Measurements from ENCODE around the gene PRDM1. TPM values are rescaled to one million over a fixed set of nuclear protein-coding genes. Genes with fewer than 3 reads are reported as not detected.

The PRDM1 gene
- total RNA-seq, 1 donor, result 2.5 TPM

DNA sequence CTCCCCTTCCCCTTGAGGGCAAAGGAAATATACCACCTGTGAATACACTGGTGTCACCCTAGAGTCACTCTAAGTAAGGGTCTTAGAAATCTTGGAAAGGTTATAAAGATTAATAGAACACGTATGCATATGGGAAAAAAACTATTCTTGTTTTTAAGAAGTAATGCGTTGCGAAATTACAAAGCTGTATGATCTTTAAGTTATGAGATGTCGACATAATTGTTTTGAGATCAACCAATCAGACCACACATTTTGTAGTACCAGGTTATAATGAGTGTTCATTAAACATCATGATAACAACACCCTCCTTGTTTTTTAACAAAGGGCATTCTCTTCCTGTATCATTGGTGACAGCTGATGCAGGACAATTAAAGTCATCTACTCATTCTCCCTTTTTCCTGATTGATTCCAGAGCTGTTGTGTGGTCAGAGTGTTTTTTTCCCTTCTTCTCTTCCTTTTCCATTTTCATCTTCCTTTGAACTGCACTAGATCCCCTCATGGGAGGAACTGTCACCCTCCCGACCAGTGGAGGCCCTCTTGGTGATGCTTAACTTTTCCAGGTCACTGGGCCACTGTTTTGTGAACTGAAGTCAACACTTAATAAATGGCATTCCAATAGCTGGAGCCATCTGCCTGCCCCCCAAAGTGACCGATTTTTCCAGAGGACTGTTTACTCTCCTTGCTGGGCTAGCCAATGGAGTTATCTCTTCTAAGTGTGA is 37.0 kb downstream of the PRDM1 start:
- DNase-seq (ENCODE audit: insufficient read length, low spot score, missing footprints), result no peak
- Histone ChIP-seq H3K4me1 (ENCODE audit: insufficient read depth, low read length) (no peaks in the 10 kb centered on the region), H3K9me3 (ENCODE audit: low read depth, low read length) (no peaks in the 10 kb centered on the region), H2AFZ (ENCODE audit: low read length) (no peak overlapping the region), H3K79me2 (ENCODE audit: insufficient read depth, low read length) (no peaks in the 10 kb centered on the region), H3K36me3 (ENCODE audit: insufficient read depth, low read length) (no peaks in the 10 kb centered on the region), H3K27me3 (ENCODE audit: insufficient read depth, low read length) (no peaks in the 10 kb centered on the region), H3K4me3 (ENCODE audit: insufficient read depth, low read length) (no peak overlapping the region), H3K27ac (ENCODE audit: low read depth, low read length) (no peak overlapping the region), H4K20me1 (ENCODE audit: insufficient read depth, low read length) (no peaks in the 10 kb centered on the region), H3K4me2 (ENCODE audit: insufficient read depth, low read length) (no peak overlapping the region)
- TF ChIP-seq, protein P1, sequence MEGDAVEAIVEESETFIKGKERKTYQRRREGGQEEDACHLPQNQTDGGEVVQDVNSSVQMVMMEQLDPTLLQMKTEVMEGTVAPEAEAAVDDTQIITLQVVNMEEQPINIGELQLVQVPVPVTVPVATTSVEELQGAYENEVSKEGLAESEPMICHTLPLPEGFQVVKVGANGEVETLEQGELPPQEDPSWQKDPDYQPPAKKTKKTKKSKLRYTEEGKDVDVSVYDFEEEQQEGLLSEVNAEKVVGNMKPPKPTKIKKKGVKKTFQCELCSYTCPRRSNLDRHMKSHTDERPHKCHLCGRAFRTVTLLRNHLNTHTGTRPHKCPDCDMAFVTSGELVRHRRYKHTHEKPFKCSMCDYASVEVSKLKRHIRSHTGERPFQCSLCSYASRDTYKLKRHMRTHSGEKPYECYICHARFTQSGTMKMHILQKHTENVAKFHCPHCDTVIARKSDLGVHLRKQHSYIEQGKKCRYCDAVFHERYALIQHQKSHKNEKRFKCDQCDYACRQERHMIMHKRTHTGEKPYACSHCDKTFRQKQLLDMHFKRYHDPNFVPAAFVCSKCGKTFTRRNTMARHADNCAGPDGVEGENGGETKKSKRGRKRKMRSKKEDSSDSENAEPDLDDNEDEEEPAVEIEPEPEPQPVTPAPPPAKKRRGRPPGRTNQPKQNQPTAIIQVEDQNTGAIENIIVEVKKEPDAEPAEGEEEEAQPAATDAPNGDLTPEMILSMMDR (IDR thresholded peaks at IDR 0.05; ENCODE audit: extremely low read depth, low read depth, low read length), result no peak

DNA sequence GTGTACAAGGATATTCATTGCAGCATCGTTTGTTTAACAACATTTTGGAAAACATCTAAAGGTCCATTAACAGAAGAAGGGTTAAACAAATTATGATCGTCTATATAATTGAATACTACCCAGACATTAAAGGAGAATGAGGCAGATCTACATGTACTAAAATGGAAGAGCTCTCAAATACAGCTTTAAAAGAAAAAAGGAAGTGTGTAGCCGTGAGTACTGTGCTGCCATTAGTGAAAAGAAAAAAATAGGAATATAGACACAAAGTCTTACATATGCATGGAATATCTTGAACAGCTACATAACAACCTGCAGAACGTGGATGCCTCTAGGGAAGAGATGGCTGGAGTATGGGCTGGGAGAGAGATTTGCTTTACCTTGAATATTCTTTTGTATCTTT is 37.9 kb downstream of the PRDM1 start:
- Histone ChIP-seq H3K79me2 (ENCODE audit: insufficient read depth, low read length) (no peaks in the 10 kb centered on the region), H3K4me3 (ENCODE audit: insufficient read depth, low read length) (no peak overlapping the region), H3K4me1 (ENCODE audit: insufficient read depth, low read length) (peaks cover 3% of the 10 kb centered on the region), H3K4me2 (ENCODE audit: insufficient read depth, low read length) (no peak overlapping the region), H3K27me3 (ENCODE audit: insufficient read depth, low read length) (no peaks in the 10 kb centered on the region), H4K20me1 (ENCODE audit: insufficient read depth, low read length) (no peaks in the 10 kb centered on the region), H2AFZ (ENCODE audit: low read length) (no peak overlapping the region), H3K27ac (ENCODE audit: low read depth, low read length) (no peak overlapping the region), H3K36me3 (ENCODE audit: insufficient read depth, low read length) (no peaks in the 10 kb centered on the region), H3K9me3 (ENCODE audit: low read depth, low read length) (no peaks in the 10 kb centered on the region)
- TF ChIP-seq, protein P1 (IDR thresholded peaks at IDR 0.05; ENCODE audit: extremely low read depth, low read depth, low read length), result no peak
- DNase-seq (ENCODE audit: insufficient read length, low spot score, missing footprints), result no peak

DNA sequence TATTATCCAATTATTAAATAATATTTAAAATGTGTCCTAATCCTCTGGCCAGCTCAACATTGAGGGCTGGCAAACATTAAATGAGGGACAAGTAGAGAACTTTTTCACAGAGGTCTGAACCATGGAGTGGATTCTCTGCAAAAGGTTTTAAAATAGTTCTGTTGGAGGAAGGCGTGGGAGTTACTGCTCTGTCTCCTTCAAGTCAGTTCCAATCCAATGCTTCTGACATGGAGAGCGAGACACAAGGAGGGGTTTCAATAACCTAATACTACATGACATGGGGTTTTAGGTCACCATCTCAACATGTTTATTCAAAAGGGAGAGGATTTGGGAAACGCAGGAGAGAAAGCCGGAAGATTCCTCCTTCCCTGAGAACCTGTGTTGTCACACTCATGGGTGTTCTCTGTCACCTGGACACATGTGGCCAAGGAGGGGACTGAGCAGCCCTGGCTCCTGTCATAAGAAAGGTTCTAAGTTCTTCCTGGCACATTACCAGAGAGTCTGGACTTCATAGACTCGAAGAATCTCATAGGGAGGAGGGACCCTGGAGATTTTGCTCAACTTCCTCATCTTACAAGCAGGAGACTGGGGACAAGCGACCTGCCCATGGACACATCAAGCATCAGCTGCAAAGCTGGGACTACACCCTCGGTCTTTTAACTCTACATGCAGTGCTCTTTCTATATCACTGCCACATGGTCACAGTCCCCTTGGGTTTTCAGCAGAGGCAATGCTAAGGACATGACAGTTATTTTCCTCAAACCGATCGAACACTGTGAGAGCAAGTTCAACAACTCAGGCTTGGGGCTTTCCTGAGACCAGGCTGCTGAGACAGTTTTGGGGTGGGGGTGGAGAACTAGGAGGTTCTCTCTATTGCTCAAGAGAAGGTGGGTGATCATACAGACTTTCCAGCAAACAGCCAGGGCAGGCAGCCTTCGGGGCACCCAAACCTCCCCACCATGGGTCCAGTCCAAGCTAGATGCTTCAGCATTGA is 38.6 kb downstream of the PRDM1 start:
- no peak overlapping the region for H3K4me2 ChIP-seq (ENCODE audit: insufficient read depth, low read length)
- no peaks in the 10 kb centered on the region for H3K9me3 ChIP-seq (ENCODE audit: low read depth, low read length)
- H2AFZ ChIP-seq (ENCODE audit: low read length), result no peak overlapping the region
- peaks cover 9% of the 10 kb centered on the region for H3K4me1 ChIP-seq (ENCODE audit: insufficient read depth, low read length)
- no peak overlapping the region for H3K4me3 ChIP-seq (ENCODE audit: insufficient read depth, low read length)
- no peaks in the 10 kb centered on the region for H3K79me2 ChIP-seq (ENCODE audit: insufficient read depth, low read length)
- TF ChIP-seq, protein P1 (IDR thresholded peaks at IDR 0.05; ENCODE audit: extremely low read depth, low read depth, low read length), result no peak
- H4K20me1 ChIP-seq (ENCODE audit: insufficient read depth, low read length), result no peaks in the 10 kb centered on the region
- no peak overlapping the region for H3K27ac ChIP-seq (ENCODE audit: low read depth, low read length)
- no peaks in the 10 kb centered on the region for H3K36me3 ChIP-seq (ENCODE audit: insufficient read depth, low read length)
- no peak for DNase-seq (ENCODE audit: insufficient read length, low spot score, missing footprints)
- H3K27me3 ChIP-seq (ENCODE audit: insufficient read depth, low read length), result no peaks in the 10 kb centered on the region

DNA sequence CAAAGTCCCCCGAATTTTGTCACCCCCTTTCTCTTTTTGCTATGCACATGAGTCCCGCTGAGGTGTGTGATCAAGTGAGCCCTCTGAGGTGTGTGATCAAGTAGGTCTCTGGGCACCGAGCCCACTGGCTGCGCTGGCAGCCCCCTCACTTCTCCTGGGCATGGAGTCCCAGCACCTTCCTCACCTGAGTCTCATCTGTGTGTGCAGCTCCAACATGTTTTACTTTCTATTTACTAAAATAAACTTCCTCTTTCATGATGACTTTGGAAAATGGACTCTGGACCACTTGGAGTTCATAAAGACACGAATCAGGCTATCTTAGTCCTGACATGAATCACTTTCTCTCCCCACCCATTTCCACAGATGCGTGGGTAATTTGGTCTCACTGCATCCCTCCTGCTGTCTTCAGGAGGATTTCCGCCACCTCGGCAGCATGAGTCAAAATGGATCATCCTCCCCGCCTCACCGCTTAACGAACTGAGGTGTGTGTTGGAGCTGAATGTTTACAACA is 39.8 kb downstream of the PRDM1 start:
- no peak overlapping the region for H2AFZ ChIP-seq (ENCODE audit: low read length)

More for the DNA sequence above, 39.8 kb downstream of the PRDM1 start:
- no peaks in the 10 kb centered on the region for H3K79me2 ChIP-seq (ENCODE audit: insufficient read depth, low read length)
- DNase-seq (ENCODE audit: insufficient read length, low spot score, missing footprints), result no peak
- no peaks in the 10 kb centered on the region for H4K20me1 ChIP-seq (ENCODE audit: insufficient read depth, low read length)
- no peaks in the 10 kb centered on the region for H3K9me3 ChIP-seq (ENCODE audit: low read depth, low read length)
- H3K27me3 ChIP-seq (ENCODE audit: insufficient read depth, low read length), result no peaks in the 10 kb centered on the region
- TF ChIP-seq, protein P1 (IDR thresholded peaks at IDR 0.05; ENCODE audit: extremely low read depth, low read depth, low read length), result no peak
- H3K4me3 ChIP-seq (ENCODE audit: insufficient read depth, low read length), result no peak overlapping the region
- H3K27ac ChIP-seq (ENCODE audit: low read depth, low read length), result no peak overlapping the region
- H3K4me1 ChIP-seq (ENCODE audit: insufficient read depth, low read length), result peaks cover 18% of the 10 kb centered on the region
- no peaks in the 10 kb centered on the region for H3K36me3 ChIP-seq (ENCODE audit: insufficient read depth, low read length)
- H3K4me2 ChIP-seq (ENCODE audit: insufficient read depth, low read length), result no peak overlapping the region
